ENCODE data around the gene MAP2K2.

GRCh38 chr19:4067396-4068046 lies 56.4 kb downstream of the MAP2K2 start:
- TF ChIP-seq CTCF (IDR thresholded peaks at IDR 0.05) (no peak), POLR2AphosphoS5 (IDR thresholded peaks at IDR 0.05) (no peak)
